Right lobe of liver (tissue), 6 donors: Measurements from ENCODE around the gene FAM3B. TPM values are rescaled to one million over a fixed set of nuclear protein-coding genes. Genes with fewer than 3 reads are reported as not detected.
A peak's percentile ranks its signal among the peaks of the same experiment; 100 is the strongest.

ENCODE experiments used
- ATAC-seq, 4 donors: fragments of 200-7000 bp; cut with Tn5 transposase; one replicate each; pipeline ENCODE4 v1.9.1; 2020; ENCODE audit warnings: mild to moderate bottlenecking in 4 of 4, moderate library complexity in 4 of 4
- DNase-seq, 3 donors: peaks; one replicate each; pipeline ENCODE4 v3.0.0-alpha.2; 2020
- H3K27ac ChIP-seq, 3 donors: fragments of 200-600 bp; one replicate each; pipeline ENCODE4 v1.8.0; 2022
- H3K27me3 ChIP-seq, 2 donors: fragments of 200-600 bp; one replicate each; pipeline ENCODE4 v1.8.0; 2022
- H3K36me3 ChIP-seq, 4 donors: fragments of 200-600 bp; sonication (generic) in 1 of 4; one replicate each; pipeline versions ENCODE4 v1.5.1 to v1.8.0; 2017 to 2022; ENCODE audit warnings: control low read depth in 1 of 4
- H3K4me1 ChIP-seq, 4 donors: fragments of 200-600 bp; sonication (generic) in 1 of 4; one replicate each; pipeline versions ENCODE4 v1.5.1 to v1.8.0; 2017 to 2022; ENCODE audit warnings: control low read depth in 1 of 4
- H3K4me3 ChIP-seq, 3 donors: fragments of 200-600 bp; one replicate each; pipeline ENCODE4 v1.8.0; 2022
- H3K9me3 ChIP-seq, 4 donors: fragments of 200-600 bp; sonication (generic) in 1 of 4; one replicate each; pipeline versions ENCODE4 v1.5.1 to v1.8.0; 2017 to 2022; ENCODE audit warnings: control low read depth in 1 of 4
- CTCF ChIP-seq, 4 donors: fragments of 200-600 bp in 3 of 4; fragments of 450-650 bp in 1 of 4; IDR thresholded peaks; one replicate each; pipeline versions ENCODE4 v1.5.1 to v1.8.0; 2016 to 2022; ENCODE audit warnings: antibody characterized with exemption in 4 of 4, mild to moderate bottlenecking in 2 of 4
- POLR2A ChIP-seq: fragments of 450-650 bp; IDR thresholded peaks from one replicate; pipeline ENCODE4 v1.6.1; 2017; ENCODE audit warnings: antibody characterized with exemption, mild to moderate bottlenecking
- WGBS: methylation state at CpG from one replicate; pipeline ENCODE4 v1.1.6; 2018; ENCODE audit warnings: low coverage, low lambda C conversion rate; ENCODE audit not compliant: insufficient coverage; ENCODE audit errors: missing lambda C conversion rate; 5-methylcytosine and 5-hydroxymethylcytosine counted together
- intact Hi-C, 2 donors: fragments of 100-400 bp; cut with DNase I; formaldehyde crosslinking; loops; one replicate each; pipeline versions ENCODE4 v1.11.2 to v1.14.1; 2022
- total RNA-seq, 6 experiments: library from RNA; depleted of rRNA in 2 of 6; stranded (reverse); fragments of >200 nt in 2 of 6; fragmentation: NEBNext Ultra II Directional in 3 of 6; extraction: Animal tissue kit (Norgen Biotek cat#: 25700) in 3 of 6; gene quantifications; one replicate each; pipeline versions ENCODE4 v1.1.0 to v1.2.4, GENCODE V29; 2016 to 2023
- donor health status: DM: no; HTN: yes; CAD: no.
- donor health status: DM: no; HTN: no; CAD: no.
- donor health status: DM: no; HTN: no; CAD: no.
- donor health status: DM: no; HTN: yes; CAD: no.
- donor health status: DM: no; HTN: yes; CAD: no.

FAM3B gene
- total RNA-seq, 6 experiments from 2014 or later = 0.49 to 0.95 (median 0.76) TPM; not detected in 2

- Histone ChIP-seq H3K27me3 (no peaks in the 10 kb centered on the region), H3K36me3 (no peaks in the 10 kb centered on the region), H3K27ac (no peak overlapping the region), H3K9me3 (no peaks in the 10 kb centered on the region), H3K4me1 (peaks cover 0 to 6% (median 0%) of the 10 kb centered on the region in 4 donors), H3K4me3 (no peak overlapping the region)
- no peak for DNase-seq
- no peak for TF ChIP-seq CTCF (IDR thresholded peaks at IDR 0.05)
- TF ChIP-seq POLR2A = no peak
- intact Hi-C loops = no loop called here
- WGBS = 79% methylated on average over 6 of the region's 8 CpGs
- no peak for ATAC-seq
Observed at GRCh38 chr21:41327753-41328152, 11.2 kb downstream of the FAM3B start.

GRCh38 chr21:41328660-41329607, 12.3 kb downstream of the FAM3B start:
- 75% methylated on average over 14 of the region's 16 CpGs for WGBS
- H3K27ac ChIP-seq = no peak overlapping the region

GRCh38 chr21:41333752-41334151, 17.2 kb downstream of the FAM3B start:
- DNase-seq = no peak
- no peak for ATAC-seq
- no peaks in the 10 kb centered on the region for H3K27me3 ChIP-seq
- intact Hi-C loops = no loop called here
- H3K4me3 ChIP-seq = no peak overlapping the region
- H3K27ac ChIP-seq = no peak overlapping the region
- H3K4me1 ChIP-seq = no peaks in the 10 kb centered on the region
- H3K9me3 ChIP-seq = no peaks in the 10 kb centered on the region
- no peaks in the 10 kb centered on the region for H3K36me3 ChIP-seq
- TF ChIP-seq POLR2A (no peak), CTCF (IDR thresholded peaks at IDR 0.05) (no peak)
- WGBS = 92% methylated on average over 1 of the region's 1 CpG

More at GRCh38 chr21:41328660-41329607, 12.3 kb downstream of the FAM3B start:
- TF ChIP-seq CTCF (IDR thresholded peaks at IDR 0.05) (no peak), POLR2A (no peak)
- DNase-seq (no peak), ATAC-seq (peak in 1 of 4 donors; percentile 14)
- H3K9me3 ChIP-seq = no peaks in the 10 kb centered on the region
- H3K36me3 ChIP-seq = no peaks in the 10 kb centered on the region
- peaks cover 0 to 6% (median 0%) of the 10 kb centered on the region in 4 donors for H3K4me1 ChIP-seq
- no peak overlapping the region for H3K4me3 ChIP-seq
- H3K27me3 ChIP-seq = no peaks in the 10 kb centered on the region
- intact Hi-C loops = no loop called here

GRCh38 chr21:41337515-41337914, 20.9 kb downstream of the FAM3B start:
- Histone ChIP-seq H3K36me3 (no peaks in the 10 kb centered on the region), H3K27me3 (no peaks in the 10 kb centered on the region), H3K4me1 (no peaks in the 10 kb centered on the region), H3K4me3 (no peak overlapping the region), H3K9me3 (no peaks in the 10 kb centered on the region), H3K27ac (no peak overlapping the region)
- intact Hi-C loops = no loop called here
- WGBS = 86% methylated on average over 3 of the region's 3 CpGs
- TF ChIP-seq CTCF (IDR thresholded peaks at IDR 0.05) (no peak), POLR2A (no peak)
- ATAC-seq = no peak
- DNase-seq = no peak
